ENCODE data around the gene ZFP30.

DNA sequence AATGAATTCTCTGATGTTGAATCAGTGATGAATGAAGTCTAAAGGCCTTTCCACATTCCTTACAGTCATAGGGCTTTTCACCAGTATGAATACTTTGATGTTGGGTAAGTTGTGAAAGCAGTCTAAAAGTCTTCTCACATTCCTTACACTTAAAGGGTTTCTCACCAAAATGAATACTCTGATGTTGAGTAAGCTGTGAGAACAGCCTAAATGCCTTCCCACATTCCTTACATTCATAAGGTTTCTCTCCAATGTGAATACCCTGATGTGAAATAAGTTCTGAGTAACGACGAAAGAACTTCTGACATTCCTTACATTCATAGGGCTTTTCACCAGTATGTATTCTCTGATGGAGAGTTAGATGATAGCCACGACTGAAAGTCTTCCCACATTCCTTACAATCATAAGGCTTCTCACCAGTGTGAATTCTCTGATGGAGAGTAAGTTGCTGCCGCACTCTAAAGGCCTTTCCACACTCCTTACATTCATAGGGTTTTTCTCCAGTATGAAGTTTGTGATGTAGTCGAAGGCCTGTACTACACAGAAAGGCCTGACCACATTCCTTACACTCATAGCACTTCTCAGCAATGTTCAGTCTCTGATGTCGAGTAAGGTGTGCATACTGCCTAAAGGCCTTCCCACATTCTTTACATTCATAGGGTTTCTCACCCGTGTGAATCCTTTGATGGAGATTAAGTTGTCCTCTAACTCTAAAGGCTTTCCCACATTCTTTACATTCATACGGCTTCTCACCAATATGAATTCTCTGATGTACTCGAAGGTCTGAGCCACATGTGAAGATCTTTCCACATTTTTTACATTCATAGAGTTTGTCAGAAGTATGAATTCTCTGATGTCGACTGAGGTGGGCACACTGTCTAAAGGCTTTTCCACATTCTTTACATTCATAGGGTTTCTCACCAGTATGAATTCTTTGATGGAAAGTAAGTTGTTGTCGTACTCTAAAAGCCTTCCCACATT, 19.9 kb downstream of the ZFP30 start:
- TF ChIP-seq, protein P1, sequence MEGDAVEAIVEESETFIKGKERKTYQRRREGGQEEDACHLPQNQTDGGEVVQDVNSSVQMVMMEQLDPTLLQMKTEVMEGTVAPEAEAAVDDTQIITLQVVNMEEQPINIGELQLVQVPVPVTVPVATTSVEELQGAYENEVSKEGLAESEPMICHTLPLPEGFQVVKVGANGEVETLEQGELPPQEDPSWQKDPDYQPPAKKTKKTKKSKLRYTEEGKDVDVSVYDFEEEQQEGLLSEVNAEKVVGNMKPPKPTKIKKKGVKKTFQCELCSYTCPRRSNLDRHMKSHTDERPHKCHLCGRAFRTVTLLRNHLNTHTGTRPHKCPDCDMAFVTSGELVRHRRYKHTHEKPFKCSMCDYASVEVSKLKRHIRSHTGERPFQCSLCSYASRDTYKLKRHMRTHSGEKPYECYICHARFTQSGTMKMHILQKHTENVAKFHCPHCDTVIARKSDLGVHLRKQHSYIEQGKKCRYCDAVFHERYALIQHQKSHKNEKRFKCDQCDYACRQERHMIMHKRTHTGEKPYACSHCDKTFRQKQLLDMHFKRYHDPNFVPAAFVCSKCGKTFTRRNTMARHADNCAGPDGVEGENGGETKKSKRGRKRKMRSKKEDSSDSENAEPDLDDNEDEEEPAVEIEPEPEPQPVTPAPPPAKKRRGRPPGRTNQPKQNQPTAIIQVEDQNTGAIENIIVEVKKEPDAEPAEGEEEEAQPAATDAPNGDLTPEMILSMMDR (conservative IDR thresholded peaks at IDR 0.05; ENCODE audit: low read depth in 2 of 2) = no peak
- TF ChIP-seq EZH2 (IDR thresholded peaks at IDR 0.05; ENCODE audit: low read depth, unreplicated experiment) = no peak
